Measurements from ENCODE around the gene CCDC167. TPM values are rescaled to one million over a fixed set of nuclear protein-coding genes. Genes with fewer than 3 reads are reported as not detected.

Gene CCDC167
- total RNA-seq, 1 donor from 2014 or later: 24.0 TPM

DNA sequence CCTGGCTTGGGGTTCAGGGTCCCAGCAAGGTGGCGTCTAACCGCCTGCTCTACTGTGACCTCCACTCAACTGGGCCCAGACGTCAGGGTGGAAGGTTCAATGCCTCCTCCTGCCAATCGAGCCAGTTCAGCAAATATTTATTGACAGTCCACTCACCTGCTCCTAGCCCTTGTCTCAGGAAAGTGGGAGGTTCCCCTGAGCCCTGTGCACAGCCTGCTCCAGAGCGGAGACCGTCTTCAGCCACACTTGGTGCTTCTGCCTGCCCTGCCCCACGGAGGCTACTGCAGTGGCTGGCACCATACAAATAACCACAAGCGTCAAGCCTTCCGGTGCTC, 6.1 kb downstream of the CCDC167 start:
- H3K27ac Mint-ChIP-seq (ENCODE audit: unreplicated experiment): no peak overlapping the region
- H3K9me3 Mint-ChIP-seq (ENCODE audit: unreplicated experiment): peaks cover 2% of the 10 kb centered on the region
- Histone ChIP-seq H4K20me1 (ENCODE audit: insufficient read depth, low read length) (peaks cover 54% of the 10 kb centered on the region), H3K27ac (ENCODE audit: low read depth, low read length) (no peak overlapping the region), H3K79me2 (ENCODE audit: insufficient read depth, low read length) (peaks cover 7% of the 10 kb centered on the region), H3K4me1 (ENCODE audit: insufficient read depth, low read length) (peaks cover 13% of the 10 kb centered on the region), H3K27me3 (ENCODE audit: insufficient read depth, low read length) (no peaks in the 10 kb centered on the region), H2AFZ (ENCODE audit: low read depth, low read length) (no peak overlapping the region), H3K4me2 (ENCODE audit: low read length) (peak overlapping the region; percentile 32), H3K36me3 (ENCODE audit: insufficient read depth, low read length) (no peaks in the 10 kb centered on the region), H3K9me3 (ENCODE audit: insufficient read depth, low read depth, low read length) (no peaks in the 10 kb centered on the region), H3K9ac (ENCODE audit: low read length) (no peak overlapping the region), H3K4me3 (ENCODE audit: insufficient read depth, low read depth, low read length) (no peak overlapping the region)
- FAIRE-seq: no peak
- no peak overlapping the region for H3K4me3 Mint-ChIP-seq (ENCODE audit: unreplicated experiment)
- peaks cover 15% of the 10 kb centered on the region for H3K4me1 Mint-ChIP-seq (ENCODE audit: low read depth, unreplicated experiment)
- peaks cover 5% of the 10 kb centered on the region for H3K36me3 Mint-ChIP-seq (ENCODE audit: low read depth, unreplicated experiment)
- no peak for DNase-seq (ENCODE audit: low read depth)
- H3K27me3 Mint-ChIP-seq (ENCODE audit: low read depth, unreplicated experiment): no peaks in the 10 kb centered on the region
- no peak for TF ChIP-seq EZH2 (IDR thresholded peaks at IDR 0.05; ENCODE audit: insufficient read depth, low read length)
- TF ChIP-seq CTCF (IDR thresholded peaks at IDR 0.05; ENCODE audit: insufficient read depth, low read depth, low read length): no peak

DNA sequence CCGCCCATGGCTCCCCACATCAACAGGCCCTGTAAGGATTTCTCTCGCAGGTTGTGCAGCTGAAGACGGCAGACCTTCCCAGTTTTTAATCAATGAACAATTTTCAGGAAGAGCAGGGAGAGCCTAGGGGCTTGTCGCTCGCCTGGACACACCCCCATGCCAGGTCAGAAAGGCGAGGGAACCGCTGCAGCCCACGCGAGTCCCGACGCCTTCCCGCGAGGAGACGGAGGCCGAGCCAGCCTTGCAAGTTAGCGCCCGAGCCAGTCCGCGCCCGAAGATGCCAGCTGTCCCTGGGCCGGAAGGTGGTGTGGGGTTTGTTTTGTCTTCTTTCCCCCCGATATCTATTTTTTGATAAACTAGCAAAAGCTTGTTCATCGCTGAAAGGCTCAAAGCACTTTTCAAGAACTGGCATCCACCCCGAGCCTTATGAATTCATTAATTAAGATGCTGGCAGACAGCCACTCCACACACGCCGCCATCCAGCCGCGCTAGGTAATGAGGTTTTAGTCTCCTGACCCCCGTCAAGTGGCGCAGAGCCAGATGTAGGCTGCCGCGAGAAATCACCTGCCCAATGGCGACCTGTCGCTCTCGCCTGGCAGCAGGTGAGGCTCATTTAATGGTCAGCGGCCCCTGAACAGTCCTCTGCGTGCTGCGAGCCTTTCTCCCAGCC, 6.6 kb downstream of the CCDC167 start:
- peak overlapping the region; percentile 32 for H3K4me2 ChIP-seq (ENCODE audit: low read length)
- TF ChIP-seq CTCF (IDR thresholded peaks at IDR 0.05; ENCODE audit: insufficient read depth, low read depth, low read length): no peak
- TF ChIP-seq EZH2 (IDR thresholded peaks at IDR 0.05; ENCODE audit: insufficient read depth, low read length): no peak
- H3K4me1 ChIP-seq (ENCODE audit: insufficient read depth, low read length): peaks cover 13% of the 10 kb centered on the region
- no peak for DNase-seq (ENCODE audit: low read depth)
- no peak overlapping the region for H3K4me3 Mint-ChIP-seq (ENCODE audit: unreplicated experiment)
- H3K9me3 Mint-ChIP-seq (ENCODE audit: unreplicated experiment): peaks cover 3% of the 10 kb centered on the region
- peaks cover 5% of the 10 kb centered on the region for H3K36me3 Mint-ChIP-seq (ENCODE audit: low read depth, unreplicated experiment)
- H3K36me3 ChIP-seq (ENCODE audit: insufficient read depth, low read length): no peaks in the 10 kb centered on the region
- no peaks in the 10 kb centered on the region for H3K27me3 ChIP-seq (ENCODE audit: insufficient read depth, low read length)
- peaks cover 59% of the 10 kb centered on the region for H4K20me1 ChIP-seq (ENCODE audit: insufficient read depth, low read length)
- H3K27ac Mint-ChIP-seq (ENCODE audit: unreplicated experiment): no peak overlapping the region
- H3K27me3 Mint-ChIP-seq (ENCODE audit: low read depth, unreplicated experiment): no peaks in the 10 kb centered on the region
- H3K4me1 Mint-ChIP-seq (ENCODE audit: low read depth, unreplicated experiment): peaks cover 15% of the 10 kb centered on the region
- H3K27ac ChIP-seq (ENCODE audit: low read depth, low read length): no peak overlapping the region
- no peak overlapping the region for H3K9ac ChIP-seq (ENCODE audit: low read length)
- H3K9me3 ChIP-seq (ENCODE audit: insufficient read depth, low read depth, low read length): no peaks in the 10 kb centered on the region
- FAIRE-seq: no peak
- no peak overlapping the region for H3K4me3 ChIP-seq (ENCODE audit: insufficient read depth, low read depth, low read length)
- no peak overlapping the region for H2AFZ ChIP-seq (ENCODE audit: low read depth, low read length)
- H3K79me2 ChIP-seq (ENCODE audit: insufficient read depth, low read length): peaks cover 7% of the 10 kb centered on the region

DNA sequence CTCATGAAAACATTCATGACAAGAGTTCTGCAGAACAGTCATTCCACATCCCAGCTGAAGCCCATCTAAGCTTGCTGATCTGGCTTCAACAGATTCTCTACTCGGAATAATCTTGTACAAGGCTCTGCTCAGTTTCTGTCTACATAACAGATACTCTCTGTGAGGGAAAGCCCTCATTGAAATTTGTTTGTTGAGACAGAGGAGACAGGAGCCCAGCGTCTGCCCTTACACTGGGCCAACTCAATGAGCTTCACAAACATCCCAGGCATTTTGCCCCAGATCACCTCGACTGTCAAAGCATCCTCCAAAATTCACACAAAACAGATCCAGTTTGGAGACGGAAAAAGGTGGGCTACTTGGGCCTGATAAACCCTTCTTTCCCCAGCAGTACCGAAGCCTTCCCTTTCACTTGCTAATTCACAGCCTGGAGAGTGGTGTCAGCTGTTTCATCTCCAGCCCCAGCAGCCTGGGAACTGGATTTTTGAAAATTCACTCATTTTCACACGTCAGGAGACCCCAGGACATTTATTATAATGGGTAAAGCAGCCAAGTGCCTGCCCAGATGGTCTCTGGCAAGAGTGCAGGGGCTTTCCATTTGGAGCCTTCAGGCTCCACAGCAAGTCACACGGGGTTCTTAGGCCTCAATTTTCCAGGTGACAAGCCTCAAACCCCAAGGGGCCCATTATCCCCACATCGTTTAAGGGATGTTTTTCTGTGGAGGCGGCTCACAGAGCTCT, 7.3 kb downstream of the CCDC167 start:
- TF ChIP-seq CTCF (IDR thresholded peaks at IDR 0.05; ENCODE audit: insufficient read depth, low read depth, low read length): no peak
- TF ChIP-seq EZH2 (IDR thresholded peaks at IDR 0.05; ENCODE audit: insufficient read depth, low read length): no peak
- no peak overlapping the region for H3K27ac ChIP-seq (ENCODE audit: low read depth, low read length)
- H3K4me1 ChIP-seq (ENCODE audit: insufficient read depth, low read length): peaks cover 13% of the 10 kb centered on the region
- peaks cover 66% of the 10 kb centered on the region for H4K20me1 ChIP-seq (ENCODE audit: insufficient read depth, low read length)
- H2AFZ ChIP-seq (ENCODE audit: low read depth, low read length): no peak overlapping the region
- no peaks in the 10 kb centered on the region for H3K27me3 ChIP-seq (ENCODE audit: insufficient read depth, low read length)
- H3K36me3 ChIP-seq (ENCODE audit: insufficient read depth, low read length): no peaks in the 10 kb centered on the region
- peaks cover 3% of the 10 kb centered on the region for H3K9me3 Mint-ChIP-seq (ENCODE audit: unreplicated experiment)
- DNase-seq (ENCODE audit: low read depth): no peak
- H3K4me3 Mint-ChIP-seq (ENCODE audit: unreplicated experiment): no peak overlapping the region
- peaks cover 5% of the 10 kb centered on the region for H3K36me3 Mint-ChIP-seq (ENCODE audit: low read depth, unreplicated experiment)
- H3K9ac ChIP-seq (ENCODE audit: low read length): no peak overlapping the region
- no peak for FAIRE-seq
- H3K79me2 ChIP-seq (ENCODE audit: insufficient read depth, low read length): peaks cover 7% of the 10 kb centered on the region
- no peaks in the 10 kb centered on the region for H3K9me3 ChIP-seq (ENCODE audit: insufficient read depth, low read depth, low read length)
- H3K4me3 ChIP-seq (ENCODE audit: insufficient read depth, low read depth, low read length): no peak overlapping the region
- no peak overlapping the region for H3K27ac Mint-ChIP-seq (ENCODE audit: unreplicated experiment)
- peaks cover 15% of the 10 kb centered on the region for H3K4me1 Mint-ChIP-seq (ENCODE audit: low read depth, unreplicated experiment)
- H3K4me2 ChIP-seq (ENCODE audit: low read length): no peak overlapping the region
- no peaks in the 10 kb centered on the region for H3K27me3 Mint-ChIP-seq (ENCODE audit: low read depth, unreplicated experiment)
